Mesendoderm (in vitro differentiated cells): ENCODE measurements around the gene RCL1.
A peak's percentile ranks its signal among the peaks of the same experiment; 100 is the strongest.
"Not testable (repeated sequence)": the region's sequence is repeated elsewhere in the genome, so short reads cannot be mapped to it uniquely, and the experiment has no call there.

Experiments used
- DNase-seq: peaks from one replicate; pipeline ENCODE4 v3.0.0; 2013
- H2AK5ac ChIP-seq: 2 replicates; pipeline ENCODE4 v1.6.1; 2013; ENCODE audit warnings: low read length, inconsistent platforms
- H2BK120ac ChIP-seq: 2 replicates; pipeline ENCODE4 v1.6.1; 2013; ENCODE audit warnings: low read depth, mild to moderate bottlenecking, low read length, moderate library complexity, mixed read lengths
- H2BK15ac ChIP-seq: replicated peaks from 2 replicates; pipeline ENCODE4 v1.6.1; 2013; ENCODE audit warnings: low read depth, mild to moderate bottlenecking, moderate library complexity
- H2BK5ac ChIP-seq: 2 replicates; pipeline ENCODE4 v1.6.1; 2013; ENCODE audit warnings: low read length, inconsistent platforms
- H3K18ac ChIP-seq: 2 replicates; pipeline ENCODE4 v1.6.1; 2013; ENCODE audit warnings: mild to moderate bottlenecking, low read length, mixed read lengths
- H3K23ac ChIP-seq: one replicate; pipeline ENCODE4 v1.6.1; 2013; ENCODE audit warnings: low read length
- H3K27ac ChIP-seq: 2 replicates; pipeline ENCODE4 v1.5.1; 2013; ENCODE audit warnings: low read depth, mild to moderate bottlenecking, inconsistent platforms, low read length, moderate library complexity
- H3K27me3 ChIP-seq: 2 replicates; pipeline ENCODE4 v1.6.1; 2013; ENCODE audit warnings: low read length, control low read depth, mild to moderate bottlenecking, inconsistent platforms; ENCODE audit not compliant: insufficient read depth, poor library complexity
- H3K36me3 ChIP-seq: 2 replicates; pipeline ENCODE4 v1.6.1; 2013; ENCODE audit warnings: low read length, inconsistent platforms; ENCODE audit not compliant: control insufficient read depth, insufficient read depth
- H3K4ac ChIP-seq: one replicate; pipeline ENCODE4 v1.6.1; 2013; ENCODE audit warnings: low read depth, mild to moderate bottlenecking, low read length, moderate library complexity
- H3K4me1 ChIP-seq: 2 replicates; pipeline ENCODE4 v1.6.1; 2013; ENCODE audit warnings: low read depth, low read length, inconsistent platforms; ENCODE audit not compliant: control insufficient read depth
- H3K4me2 ChIP-seq: 2 replicates; pipeline ENCODE4 v1.6.1; 2013; ENCODE audit warnings: low read length
- H3K4me3 ChIP-seq: 2 replicates; pipeline ENCODE4 v1.5.1; 2013; ENCODE audit warnings: mild to moderate bottlenecking, low read length
- H3K56ac ChIP-seq: one replicate; pipeline ENCODE4 v1.6.1; 2013; ENCODE audit warnings: low read length
- H3K79me1 ChIP-seq: 2 replicates; pipeline ENCODE4 v1.6.1; 2013; ENCODE audit warnings: low read length, inconsistent platforms
- H3K79me2 ChIP-seq: 2 replicates; pipeline ENCODE4 v1.6.1; 2013; ENCODE audit warnings: mild to moderate bottlenecking, low read length; ENCODE audit not compliant: control insufficient read depth, insufficient read depth
- H3K9ac ChIP-seq: 2 replicates; pipeline ENCODE4 v1.6.1; 2013; ENCODE audit warnings: low read length, inconsistent platforms
- H4K5ac ChIP-seq: one replicate; pipeline ENCODE4 v1.6.1; 2013; ENCODE audit warnings: low read length
- H4K8ac ChIP-seq: one replicate; pipeline ENCODE4 v1.6.1; 2013; ENCODE audit warnings: low read depth, mild to moderate bottlenecking, control low read depth, low read length, moderate library complexity
- WGBS: extraction: QIAGEN DNeasy Blood & Tissue Kit; methylation state at CpG from one replicate; pipeline ENCODE4 v1.1.7; 2013; ENCODE audit warnings: low lambda C conversion rate, missing lambda C conversion rate; ENCODE audit not compliant: insufficient coverage; ENCODE audit errors: extremely low coverage; 5-methylcytosine and 5-hydroxymethylcytosine counted together

RCL1 gene

GRCh38 chr9:4892501-4893194 lies 99.9 kb downstream of the RCL1 start:
- Histone ChIP-seq H4K8ac (no peak overlapping the region), H3K36me3 (no peaks in the 10 kb centered on the region), H3K4me3 (no peak overlapping the region), H3K79me1 (no peaks in the 10 kb centered on the region), H3K27me3 (no peaks in the 10 kb centered on the region), H3K4me2 (no peak overlapping the region), H3K56ac (no peak overlapping the region), H4K5ac (no peak overlapping the region), H2BK15ac (no peak overlapping the region), H3K18ac (no peak overlapping the region), H2BK120ac (no peak overlapping the region), H3K27ac (no peak overlapping the region), H3K23ac (no peak overlapping the region), H3K4me1 (no peaks in the 10 kb centered on the region), H3K9ac (no peak overlapping the region), H3K4ac (no peak overlapping the region), H2BK5ac (no peak overlapping the region), H2AK5ac (no peak overlapping the region), H3K79me2 (no peaks in the 10 kb centered on the region)
- DNase-seq, result no peak
- no CpG with 5 or more reads among the region's 5 CpGs for WGBS

- Histone ChIP-seq H3K56ac (no peak overlapping the region), H2AK5ac (no peak overlapping the region), H2BK15ac (no peak overlapping the region), H3K4me1 (no peaks in the 10 kb centered on the region), H3K23ac (no peak overlapping the region), H3K4me3 (no peak overlapping the region), H3K79me1 (no peaks in the 10 kb centered on the region), H3K18ac (no peak overlapping the region), H3K36me3 (no peaks in the 10 kb centered on the region), H4K8ac (no peak overlapping the region), H3K4ac (no peak overlapping the region), H3K9ac (no peak overlapping the region), H4K5ac (no peak overlapping the region), H2BK120ac (no peak overlapping the region), H3K4me2 (no peak overlapping the region), H2BK5ac (no peak overlapping the region), H3K27ac (no peak overlapping the region), H3K79me2 (no peaks in the 10 kb centered on the region), H3K27me3 (no peaks in the 10 kb centered on the region)
- no CpG with 5 or more reads among the region's 4 CpGs for WGBS
- DNase-seq, result no peak
Observed at GRCh38 chr9:4894076-4894475, 101.3 kb downstream of the RCL1 start.

- no CpG with 5 or more reads among the region's 1 CpG for WGBS
- not testable (repeated sequence) for H3K27me3 ChIP-seq
Observed at GRCh38 chr9:4899853-4900252, 107.1 kb downstream of the RCL1 start.

GRCh38 chr9:4901401-4902134 lies 108.8 kb downstream of the RCL1 start:
- H2BK15ac ChIP-seq, H4K8ac ChIP-seq, H3K4me2 ChIP-seq, H2BK5ac ChIP-seq, H3K27me3 ChIP-seq, H3K9ac ChIP-seq, H4K5ac ChIP-seq, H3K23ac ChIP-seq, H3K79me1 ChIP-seq, H3K18ac ChIP-seq, H2AK5ac ChIP-seq, H3K4me1 ChIP-seq, H3K36me3 ChIP-seq, H3K27ac ChIP-seq, H2BK120ac ChIP-seq, H3K4ac ChIP-seq, H3K79me2 ChIP-seq, H3K4me3 ChIP-seq: not testable (repeated sequence)
- peak; percentile 45 for DNase-seq
- no CpG with 5 or more reads among the region's 11 CpGs for WGBS
- peak overlapping the region; percentile 46 for H3K56ac ChIP-seq

More at GRCh38 chr9:4899853-4900252, 107.1 kb downstream of the RCL1 start:
- H3K4me3 ChIP-seq, H3K23ac ChIP-seq, H3K4me2 ChIP-seq, H3K9ac ChIP-seq, H3K27ac ChIP-seq, H3K4me1 ChIP-seq, H4K5ac ChIP-seq, H2BK5ac ChIP-seq, DNase-seq, H3K56ac ChIP-seq, H2AK5ac ChIP-seq, H3K18ac ChIP-seq, H2BK120ac ChIP-seq, H2BK15ac ChIP-seq, H4K8ac ChIP-seq, H3K36me3 ChIP-seq, H3K79me2 ChIP-seq, H3K4ac ChIP-seq, H3K79me1 ChIP-seq: not testable (repeated sequence)

- H2BK5ac ChIP-seq, result no peak overlapping the region
- no peak overlapping the region for H2BK15ac ChIP-seq
- H3K36me3 ChIP-seq, result no peaks in the 10 kb centered on the region
- no peaks in the 10 kb centered on the region for H3K4me1 ChIP-seq
- no peak overlapping the region for H4K8ac ChIP-seq
- no peak overlapping the region for H3K9ac ChIP-seq
- H2BK120ac ChIP-seq, result no peak overlapping the region
- H3K18ac ChIP-seq, result no peak overlapping the region
- no peak for DNase-seq
- H3K4me3 ChIP-seq, result no peak overlapping the region
- no peak overlapping the region for H3K27ac ChIP-seq
- H3K79me1 ChIP-seq, result no peaks in the 10 kb centered on the region
- no CpG with 5 or more reads among the region's 8 CpGs for WGBS
- H3K79me2 ChIP-seq, result no peaks in the 10 kb centered on the region
- no peak overlapping the region for H3K4me2 ChIP-seq
- no peak overlapping the region for H4K5ac ChIP-seq
- no peaks in the 10 kb centered on the region for H3K27me3 ChIP-seq
- peak overlapping the region; percentile 46 for H3K56ac ChIP-seq
- H2AK5ac ChIP-seq, result no peak overlapping the region
- no peak overlapping the region for H3K23ac ChIP-seq
- H3K4ac ChIP-seq, result no peak overlapping the region
Observed at GRCh38 chr9:4902135-4902475, 109.4 kb downstream of the RCL1 start.
